Karpas-422 (cell line): Measurements from ENCODE around the gene HIPK2. TPM values are rescaled to one million over a fixed set of nuclear protein-coding genes. Genes with fewer than 3 reads are reported as not detected.

Experiments
- DNase-seq: peaks from one replicate; pipeline ENCODE4 v3.0.0-alpha.2; 2015
- H2AFZ ChIP-seq: fragments of 200-600 bp; sonication (generic); 2 replicates; pipeline ENCODE4 v1.6.1; 2014; ENCODE audit warnings: antibody characterized with exemption, low read length, mixed read lengths
- H3K27ac ChIP-seq: fragments of 200-600 bp; sonication (generic); 2 replicates; pipeline ENCODE4 v1.5.1; 2014; ENCODE audit warnings: mild to moderate bottlenecking, low read length, moderate library complexity
- H3K27me3 ChIP-seq: fragments of 200-600 bp; sonication (generic); 2 replicates; pipeline ENCODE4 v1.6.1; 2014; ENCODE audit warnings: low read length, mixed read lengths
- H3K36me3 ChIP-seq: fragments of 200-600 bp; sonication (generic); 2 replicates; pipeline ENCODE4 v1.6.1; 2014; ENCODE audit warnings: low read length, mixed read lengths; ENCODE audit not compliant: insufficient read depth
- H3K4me1 ChIP-seq: fragments of 200-600 bp; sonication (generic); 2 replicates; pipeline ENCODE4 v1.6.1; 2014; ENCODE audit warnings: mild to moderate bottlenecking, low read length, mixed read lengths
- H3K4me2 ChIP-seq: fragments of 200-600 bp; sonication (generic); 2 replicates; pipeline ENCODE4 v1.6.1; 2014; ENCODE audit warnings: low read length, low read depth, mild to moderate bottlenecking; ENCODE audit not compliant: poor library complexity, severe bottlenecking
- H3K4me3 ChIP-seq: fragments of 200-600 bp; sonication (generic); 2 replicates; pipeline ENCODE4 v1.5.1; 2014; ENCODE audit warnings: mild to moderate bottlenecking, antibody characterized with exemption, low read length, mixed read lengths
- H3K79me2 ChIP-seq: fragments of 200-600 bp; sonication (generic); 2 replicates; pipeline ENCODE4 v1.6.1; 2014; ENCODE audit warnings: mild to moderate bottlenecking, low read length, mixed read lengths
- H3K9ac ChIP-seq: fragments of 200-600 bp; sonication (generic); 2 replicates; pipeline ENCODE4 v1.6.0; 2014; ENCODE audit warnings: low read length
- H3K9me2 ChIP-seq: fragments of 200-600 bp; sonication (generic), shearing (Covaris generic); replicated peaks from 2 replicates; pipeline ENCODE4 v1.6.0; 2014; ENCODE audit warnings: mild to moderate bottlenecking, low read length, moderate library complexity; ENCODE audit not compliant: insufficient read depth
- H3K9me3 ChIP-seq: fragments of 300-700, 200-600 bp; sonication (generic); 2 replicates; pipeline ENCODE4 v1.6.1; 2014; ENCODE audit warnings: low read length, mixed read lengths
- H4K20me1 ChIP-seq: fragments of 200-600 bp; sonication (generic); 2 replicates; pipeline ENCODE4 v1.6.1; 2014; ENCODE audit warnings: mild to moderate bottlenecking, antibody characterized with exemption, low read length, low read depth; ENCODE audit not compliant: insufficient read depth
- total RNA-seq: library from RNA; depleted of rRNA; stranded (reverse); fragments of >200 nt; shearing (Covaris generic); gene quantifications from 2 replicates; pipeline ENCODE4 v1.2.3, GENCODE V29; 2014; ENCODE audit warnings: low replicate concordance

HIPK2 gene
- total RNA-seq, 1 experiment from 2014 or later: not detected

DNA sequence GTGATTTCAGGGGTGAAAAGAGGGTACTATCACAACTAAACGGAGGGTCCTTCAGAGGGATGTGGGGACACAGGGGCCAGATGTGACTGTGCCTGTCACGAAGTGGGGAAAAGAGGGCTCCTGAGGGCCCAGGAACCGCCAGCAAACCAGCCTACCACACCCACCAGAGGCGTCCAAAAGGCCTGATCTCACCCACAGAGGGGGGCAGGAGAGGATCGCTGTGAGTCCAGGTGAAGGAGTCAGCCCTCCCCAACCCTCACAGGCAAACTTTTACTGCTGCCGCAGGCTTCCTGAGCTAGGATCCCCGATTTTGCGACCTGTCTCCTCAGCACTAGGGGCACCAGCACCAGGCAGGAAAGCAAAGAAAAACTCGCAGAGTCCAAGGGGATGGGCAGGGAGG lies 64.7 kb downstream of the HIPK2 start:
- no peak overlapping the region for H3K4me2 ChIP-seq
- no peak overlapping the region for H3K27ac ChIP-seq
- H3K36me3 ChIP-seq: no peaks in the 10 kb centered on the region
- H3K79me2 ChIP-seq: no peaks in the 10 kb centered on the region
- no peaks in the 10 kb centered on the region for H3K9me3 ChIP-seq
- H3K27me3 ChIP-seq: 0 out of 2 replicates have a peak, but pooled peaks cover 2% of the 10 kb centered on the region
- DNase-seq: no peak
- no peak overlapping the region for H2AFZ ChIP-seq
- H3K9ac ChIP-seq: no peak overlapping the region
- no peaks in the 10 kb centered on the region for H4K20me1 ChIP-seq
- H3K9me2 ChIP-seq: no peaks in the 10 kb centered on the region
- peaks cover 13% of the 10 kb centered on the region for H3K4me1 ChIP-seq
- no peak overlapping the region for H3K4me3 ChIP-seq

DNA sequence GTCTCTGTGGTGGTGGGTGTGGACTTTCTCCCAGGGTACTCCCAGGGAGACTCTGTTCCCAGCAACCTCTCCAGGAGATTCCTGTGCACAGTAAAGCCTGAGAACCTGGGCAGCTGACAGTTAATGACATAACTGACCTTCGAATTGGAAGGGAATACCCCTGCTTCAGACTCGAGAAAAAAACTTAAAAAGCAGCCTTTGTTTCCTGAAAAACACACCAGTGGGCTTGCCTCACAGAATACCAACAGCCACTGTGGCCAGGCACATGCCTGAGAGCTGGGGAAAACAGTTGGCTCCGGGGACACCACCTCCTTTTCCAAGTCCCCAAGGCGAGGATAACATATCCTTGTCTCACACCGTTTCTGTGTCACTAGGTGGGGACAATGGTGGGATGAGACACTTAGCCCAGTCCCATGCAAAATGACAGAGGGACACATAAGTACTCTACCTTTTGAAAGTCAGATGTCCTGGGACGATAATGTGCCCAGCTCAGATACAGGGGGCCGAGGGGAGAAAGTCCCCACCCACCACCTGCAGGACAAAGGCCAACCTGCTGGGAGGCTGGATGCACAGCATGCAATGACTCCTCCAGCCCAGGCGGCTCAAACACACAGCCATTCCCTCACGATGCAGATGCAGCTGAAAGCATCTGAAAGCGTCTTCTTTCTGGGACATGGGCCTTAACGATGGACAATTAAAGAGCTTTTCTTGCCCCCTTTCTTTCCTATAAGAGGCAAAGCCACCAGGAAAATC lies 65.6 kb downstream of the HIPK2 start:
- no peaks in the 10 kb centered on the region for H4K20me1 ChIP-seq
- H2AFZ ChIP-seq: no peak overlapping the region
- no peak overlapping the region for H3K4me2 ChIP-seq
- DNase-seq: no peak
- H3K4me3 ChIP-seq: no peak overlapping the region
- H3K9me2 ChIP-seq: no peaks in the 10 kb centered on the region
- H3K27ac ChIP-seq: no peak overlapping the region
- no peaks in the 10 kb centered on the region for H3K79me2 ChIP-seq
- 0 out of 2 replicates have a peak, but pooled peaks cover 2% of the 10 kb centered on the region for H3K27me3 ChIP-seq
- H3K9me3 ChIP-seq: no peaks in the 10 kb centered on the region
- no peak overlapping the region for H3K9ac ChIP-seq
- H3K4me1 ChIP-seq: peaks cover 18% of the 10 kb centered on the region
- no peaks in the 10 kb centered on the region for H3K36me3 ChIP-seq

DNA sequence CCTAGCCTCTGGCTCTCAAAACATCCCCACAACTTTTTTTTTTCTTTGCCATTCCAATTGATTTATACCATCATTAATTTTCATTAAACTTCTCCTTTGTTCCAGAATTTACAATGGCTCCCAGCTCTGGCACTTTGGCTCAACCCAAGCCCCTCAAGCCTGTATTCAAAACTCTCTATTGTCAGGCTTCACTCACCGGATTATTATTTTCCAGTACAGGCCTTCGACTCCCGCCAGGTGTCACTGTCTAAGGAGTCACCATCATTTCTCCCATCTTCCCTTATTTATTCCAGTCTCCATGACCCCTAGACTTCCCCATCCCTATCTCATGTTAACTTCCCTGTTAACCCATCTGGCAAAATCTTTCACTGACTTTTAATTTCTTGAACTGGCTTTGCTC lies 67.8 kb downstream of the HIPK2 start:
- Histone ChIP-seq H3K79me2 (no peaks in the 10 kb centered on the region), H3K27me3 (0 out of 2 replicates have a peak, but pooled peaks cover 2% of the 10 kb centered on the region), H3K9me2 (no peaks in the 10 kb centered on the region), H3K9me3 (no peaks in the 10 kb centered on the region), H3K9ac (no peak overlapping the region), H3K36me3 (no peaks in the 10 kb centered on the region), H3K4me3 (no peak overlapping the region), H2AFZ (no peak overlapping the region), H3K27ac (no peak overlapping the region), H3K4me2 (no peak overlapping the region), H3K4me1 (peaks cover 18% of the 10 kb centered on the region), H4K20me1 (no peaks in the 10 kb centered on the region)
- no peak for DNase-seq

DNA sequence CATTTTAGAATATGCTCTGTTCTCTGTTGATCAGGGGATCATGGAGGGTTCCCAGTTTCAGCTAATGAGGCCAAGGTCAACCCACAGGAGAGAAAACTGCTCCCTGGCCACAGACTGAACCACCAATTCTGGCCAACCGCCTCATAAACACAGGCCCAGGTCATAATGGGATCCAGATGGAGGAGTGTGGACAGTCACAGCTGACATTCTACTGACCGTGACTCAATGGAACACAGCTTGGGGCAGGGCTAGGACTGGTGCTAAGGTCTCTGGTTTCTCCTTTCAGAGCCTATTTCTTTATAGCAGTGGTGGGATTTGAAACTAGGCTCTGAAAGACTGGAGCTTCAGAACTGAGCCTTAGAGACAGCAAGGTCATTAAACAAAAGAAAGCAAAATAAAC lies 68.3 kb downstream of the HIPK2 start:
- Histone ChIP-seq H3K36me3 (no peaks in the 10 kb centered on the region), H3K4me3 (no peak overlapping the region), H4K20me1 (no peaks in the 10 kb centered on the region), H3K4me2 (no peak overlapping the region), H3K9me3 (no peaks in the 10 kb centered on the region), H3K27ac (no peak overlapping the region), H3K27me3 (0 out of 2 replicates have a peak, but pooled peaks cover 2% of the 10 kb centered on the region), H3K9ac (no peak overlapping the region), H2AFZ (no peak overlapping the region), H3K79me2 (no peaks in the 10 kb centered on the region), H3K4me1 (peaks cover 16% of the 10 kb centered on the region), H3K9me2 (no peaks in the 10 kb centered on the region)
- no peak for DNase-seq

DNA sequence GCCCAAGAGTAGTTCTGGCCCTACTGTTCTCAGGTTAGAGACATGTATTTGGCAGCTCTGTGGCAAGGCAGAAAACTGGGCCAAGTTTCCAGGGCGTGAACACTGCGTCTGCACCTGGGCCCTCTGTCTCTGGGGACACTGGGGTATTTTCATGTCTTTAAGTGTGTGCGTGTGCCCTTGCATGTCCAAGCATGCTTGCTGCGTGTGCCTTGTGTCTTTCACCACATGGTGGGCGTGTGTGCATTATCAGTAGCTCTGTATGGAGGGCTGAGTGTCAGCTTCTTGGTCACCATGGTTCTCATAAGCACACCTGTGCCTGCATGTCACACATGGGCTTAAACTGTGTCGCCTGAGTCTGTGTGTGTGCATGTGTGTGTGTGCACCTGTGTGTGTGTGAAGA lies 69.3 kb downstream of the HIPK2 start:
- Histone ChIP-seq H2AFZ (no peak overlapping the region; the same call in 1 of the 2 replicates), H3K9me3 (no peaks in the 10 kb centered on the region), H4K20me1 (no peaks in the 10 kb centered on the region), H3K27me3 (0 out of 2 replicates have a peak, but pooled peaks cover 2% of the 10 kb centered on the region), H3K9ac (0 out of 2 replicates have a peak overlapping the region, but pooled peaks have one; percentile 29), H3K27ac (no peak overlapping the region), H3K4me3 (no peak overlapping the region), H3K36me3 (no peaks in the 10 kb centered on the region), H3K79me2 (no peaks in the 10 kb centered on the region), H3K9me2 (no peaks in the 10 kb centered on the region), H3K4me1 (peaks cover 12% of the 10 kb centered on the region), H3K4me2 (peak overlapping the region; percentile 49)
- peak; percentile 43 for DNase-seq

DNA sequence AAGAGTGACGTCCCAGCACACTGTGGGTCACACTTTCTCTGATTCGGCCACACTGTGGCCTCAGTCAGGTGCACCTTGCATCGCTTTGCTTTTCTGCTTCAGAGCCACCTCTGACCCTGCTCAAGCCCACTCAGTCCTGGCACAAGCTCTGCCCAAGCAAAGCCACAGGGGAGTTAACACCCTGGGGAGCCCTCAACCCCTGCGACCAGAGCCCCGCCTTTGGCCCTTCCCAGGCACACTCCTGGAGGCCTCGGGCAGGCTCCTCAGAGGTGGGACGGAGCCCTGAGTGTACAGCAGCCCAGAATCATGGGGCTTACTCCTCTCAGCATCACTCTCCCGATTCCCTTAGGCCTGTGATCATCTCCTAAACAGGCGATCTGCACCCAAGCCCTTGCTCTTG lies 71.0 kb downstream of the HIPK2 start:
- no peak for DNase-seq
- H3K9ac ChIP-seq: no peak overlapping the region
- H3K79me2 ChIP-seq: no peaks in the 10 kb centered on the region
- H3K36me3 ChIP-seq: no peaks in the 10 kb centered on the region
- no peak overlapping the region for H2AFZ ChIP-seq
- no peak overlapping the region for H3K4me2 ChIP-seq
- no peaks in the 10 kb centered on the region for H4K20me1 ChIP-seq
- H3K9me3 ChIP-seq: no peaks in the 10 kb centered on the region
- no peaks in the 10 kb centered on the region for H3K9me2 ChIP-seq
- H3K27ac ChIP-seq: no peak overlapping the region
- no peak overlapping the region for H3K4me3 ChIP-seq
- peaks cover 12% of the 10 kb centered on the region for H3K4me1 ChIP-seq
- 0 out of 2 replicates have a peak, but pooled peaks cover 2% of the 10 kb centered on the region for H3K27me3 ChIP-seq

DNA sequence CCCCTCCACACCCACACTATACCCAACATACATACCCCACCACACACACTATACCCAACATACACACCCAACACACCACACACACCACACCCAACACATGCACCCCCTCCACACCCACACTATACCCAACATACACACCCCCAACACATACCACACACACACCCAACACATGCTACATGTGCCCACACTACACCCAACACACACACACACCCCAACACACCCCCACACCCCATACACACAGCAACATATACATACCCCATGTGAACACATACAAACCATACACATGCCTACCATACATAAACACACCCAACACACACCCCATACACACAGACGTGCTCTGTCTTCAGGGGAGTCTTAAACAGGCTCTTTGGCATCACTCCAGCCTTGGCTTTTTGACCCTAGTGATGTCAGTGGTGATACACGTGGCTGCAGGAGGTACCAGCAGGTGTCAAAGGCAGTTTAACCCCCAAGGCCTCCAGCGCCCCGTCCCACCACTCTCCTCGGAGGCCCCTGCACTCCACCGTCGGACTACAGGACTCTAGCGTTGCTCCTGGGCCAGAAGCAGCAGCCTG lies 73.4 kb downstream of the HIPK2 start:
- Histone ChIP-seq H3K4me1 (peaks cover 12% of the 10 kb centered on the region), H3K27ac (no peak overlapping the region)

DNA sequence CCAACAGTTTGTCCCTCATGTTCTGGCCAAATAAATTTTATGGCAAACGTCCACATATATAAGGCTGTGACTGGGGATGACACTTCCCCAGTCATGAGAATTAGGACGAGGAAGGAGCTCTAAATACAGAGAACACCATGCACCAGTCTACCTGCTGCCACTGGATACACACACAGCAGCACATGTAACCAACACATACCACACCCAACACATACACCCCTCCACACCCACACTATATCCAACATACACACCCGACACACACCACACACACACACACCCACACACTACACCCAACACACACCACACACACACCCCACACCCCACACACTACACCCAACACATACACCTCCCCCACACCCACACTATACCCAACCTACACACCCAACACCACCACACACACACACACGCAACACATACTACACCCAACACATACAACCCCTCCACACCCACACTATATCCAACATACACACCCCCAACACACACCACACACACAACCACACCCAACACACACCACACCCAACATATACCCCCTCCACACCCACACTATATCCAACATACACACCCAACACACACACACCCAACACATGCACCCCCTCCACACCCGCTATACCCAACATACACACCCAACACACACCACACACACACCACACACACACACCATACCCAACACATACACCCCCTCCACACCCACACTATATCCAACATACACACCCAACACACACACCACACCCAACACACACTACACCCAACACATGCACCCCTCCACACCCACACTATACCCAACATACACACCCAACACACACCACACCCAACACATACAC lies 74.1 kb downstream of the HIPK2 start:
- Histone ChIP-seq H3K27ac (no peak overlapping the region), H3K79me2 (no peaks in the 10 kb centered on the region), H3K36me3 (no peaks in the 10 kb centered on the region), H3K4me1 (peaks cover 11% of the 10 kb centered on the region), H3K4me2 (no peak overlapping the region), H3K27me3 (no peaks in the 10 kb centered on the region), H3K9ac (no peak overlapping the region), H4K20me1 (no peaks in the 10 kb centered on the region), H3K4me3 (no peak overlapping the region), H3K9me3 (no peaks in the 10 kb centered on the region), H3K9me2 (no peaks in the 10 kb centered on the region), H2AFZ (no peak overlapping the region)
- DNase-seq: no peak

More for the DNA sequence above, 73.4 kb downstream of the HIPK2 start:
- Histone ChIP-seq H3K9ac (no peak overlapping the region), H3K9me3 (no peaks in the 10 kb centered on the region), H3K4me2 (no peak overlapping the region), H3K9me2 (no peaks in the 10 kb centered on the region), H3K79me2 (no peaks in the 10 kb centered on the region), H3K36me3 (no peaks in the 10 kb centered on the region), H3K27me3 (0 out of 2 replicates have a peak, but pooled peaks cover under 1% of the 10 kb centered on the region), H4K20me1 (no peaks in the 10 kb centered on the region), H2AFZ (no peak overlapping the region), H3K4me3 (no peak overlapping the region)
- DNase-seq: no peak
